ENCODE data around the gene CHST2.

GRCh38 chr3:143160437-143160836 lies 40.9 kb downstream of the CHST2 start:
- no peak for TF ChIP-seq CTCF (optimal IDR thresholded peaks at IDR 0.05 in 1 of 3, IDR thresholded peaks at IDR 0.05 in 1 of 3, conservative IDR thresholded peaks at IDR 0.05 in 1 of 3; ENCODE audit: extremely low read depth in 1 of 3, insufficient read depth in 2 of 3, low read length in 3 of 3)
- no peak for TF ChIP-seq EZH2 (IDR thresholded peaks at IDR 0.05; ENCODE audit: low read length)
